Limb (tissue), 2 donors: ENCODE results near the gene TRIM44.
"Not testable (repeated sequence)": the region's sequence is repeated elsewhere in the genome, so short reads cannot be mapped to it uniquely, and the experiment has no call there.

Source experiments
- DNase-seq, 2 donors: peaks; one replicate each; pipeline ENCODE4 v3.0.0-alpha.2; 2016; ENCODE audit errors: extremely low spot score in 2 of 2

TRIM44 gene

GRCh38 chr11:35751664-35752061, 89.1 kb downstream of the TRIM44 start:
- DNase-seq = no peak

GRCh38 chr11:35752115-35752514, 89.5 kb downstream of the TRIM44 start:
- DNase-seq = no peak

- not testable (repeated sequence) for DNase-seq
These were observed 91.0 kb downstream of the TRIM44 start for GRCh38 chr11:35753573-35753972.

- not testable (repeated sequence) for DNase-seq
These were observed 97.4 kb downstream of the TRIM44 start for GRCh38 chr11:35759951-35760350.

- DNase-seq = no peak
These were observed 99.3 kb downstream of the TRIM44 start for GRCh38 chr11:35761899-35762298.

GRCh38 chr11:35763301-35763700, 100.7 kb downstream of the TRIM44 start:
- DNase-seq = no peak

GRCh38 chr11:35763765-35764164, 101.2 kb downstream of the TRIM44 start:
- no peak for DNase-seq

- no peak for DNase-seq
These were observed 101.8 kb downstream of the TRIM44 start for GRCh38 chr11:35764417-35764816.

- no peak for DNase-seq
These were observed 102.6 kb downstream of the TRIM44 start for GRCh38 chr11:35765211-35765610.

GRCh38 chr11:35766651-35767050, 104.1 kb downstream of the TRIM44 start:
- no peak for DNase-seq

GRCh38 chr11:35770425-35770824, 107.8 kb downstream of the TRIM44 start:
- not testable (repeated sequence) for DNase-seq

- no peak for DNase-seq
These were observed 109.1 kb downstream of the TRIM44 start for GRCh38 chr11:35771722-35772121.

GRCh38 chr11:35777241-35777640, 114.7 kb downstream of the TRIM44 start:
- not testable (repeated sequence) for DNase-seq

- not testable (repeated sequence) for DNase-seq
These were observed 116.4 kb downstream of the TRIM44 start for GRCh38 chr11:35778943-35779342.

GRCh38 chr11:35779409-35779808, 116.8 kb downstream of the TRIM44 start:
- DNase-seq = no peak

GRCh38 chr11:35780951-35781860, 118.6 kb downstream of the TRIM44 start:
- no peak for DNase-seq

- DNase-seq = no peak
These were observed 119.4 kb downstream of the TRIM44 start for GRCh38 chr11:35781861-35782470.

- DNase-seq = no peak
These were observed 121.2 kb downstream of the TRIM44 start for GRCh38 chr11:35783809-35784208.

- DNase-seq = no peak
These were observed 122.1 kb downstream of the TRIM44 start for GRCh38 chr11:35784699-35785098.

- DNase-seq = no peak
These were observed 123.0 kb downstream of the TRIM44 start for GRCh38 chr11:35785287-35786167.

GRCh38 chr11:35786188-35786587, 123.6 kb downstream of the TRIM44 start:
- no peak for DNase-seq

- DNase-seq = peak in 1 of 2 donors; percentile 38
These were observed 124.5 kb downstream of the TRIM44 start for GRCh38 chr11:35787013-35787504.
